HepG2 (cell line): ENCODE results near the gene C1QTNF12. TPM values are rescaled to one million over a fixed set of nuclear protein-coding genes. Genes with fewer than 3 reads are reported as not detected.

ENCODE experiments used
- ATAC-seq: fragments of 200-7000 bp; cut with Tn5 transposase; 3 replicates; pipeline ENCODE4 v1.9.1; 2020; ENCODE audit warnings: mild to moderate bottlenecking, moderate library complexity
- BruUV-seq: library from RNA; stranded (reverse); fragments of 400-500 nt; replicated peaks from 2 replicates; lab custom pipeline; 2021; lab: Mats Ljungman, UMichigan
- CTCF ChIA-PET: fragments of 300-600 bp; formaldehyde crosslinking; extraction: SDS; loops from one replicate; lab custom pipeline; 2021; ENCODE audit warnings: low total read pairs, inconsistent platforms, low intra/inter-chr PET ratio; lab: Yijun Ruan, JAX
- POLR2A ChIA-PET: fragments of 350-600 bp; sonication (Branson Sonifier 250); formaldehyde crosslinking; loops from one replicate; lab custom pipeline; 2020; ENCODE audit warnings: antibody characterized with exemption, inconsistent platforms; lab: Yijun Ruan, JAX
- DNase-seq: peaks from one replicate; pipeline ENCODE4 v3.0.0-alpha.2; 2015; ENCODE audit warnings: low spot score
- FAIRE-seq: peaks from 3 replicates; lab custom pipeline; 2011; peaks lifted over from hg19 to GRCh38; lab: Jason Lieb, UNC
- H2AFZ ChIP-seq: one replicate; pipeline ENCODE4 v1.6.1; 2011; ENCODE audit warnings: low read length, inconsistent platforms
- H3K27ac ChIP-seq: fragments of 300-600 bp; 3 replicates; pipeline ENCODE4 v1.8.0; 2011; ENCODE audit warnings: mixed run types, mild to moderate bottlenecking, mixed read lengths, low read length, inconsistent platforms; ENCODE audit not compliant: insufficient read depth; ENCODE audit errors: extremely low read length
- H3K27me3 ChIP-seq, 2 experiments: fragments of 200-600 bp in 1 of 2; 2 replicates in 1 of 2; 3 replicates in 1 of 2; pipeline versions ENCODE4 v1.6.0 to v1.8.0; 2011; ENCODE audit warnings: low read length in 2 of 2, mild to moderate bottlenecking in 2 of 2, moderate library complexity in 2 of 2, inconsistent platforms in 1 of 2; ENCODE audit not compliant: insufficient read depth in 2 of 2, control insufficient read depth in 1 of 2
- H3K36me3 ChIP-seq, 2 experiments: fragments of 200-600 bp in 1 of 2; replicated peaks in 1 of 2; 2 replicates in 1 of 2; 3 replicates in 1 of 2; pipeline versions ENCODE4 v1.5.1 to v1.8.0; 2011; ENCODE audit warnings: low read length in 2 of 2, inconsistent platforms in 1 of 2; ENCODE audit not compliant: insufficient read depth in 2 of 2, control insufficient read depth in 1 of 2
- H3K4me1 ChIP-seq: 2 replicates; pipeline ENCODE4 v1.5.1; 2012; ENCODE audit warnings: low read length, inconsistent platforms; ENCODE audit not compliant: insufficient read depth
- H3K4me2 ChIP-seq: 2 replicates; pipeline ENCODE4 v1.6.0; 2011; ENCODE audit warnings: low read depth, low read length, inconsistent platforms
- H3K4me3 ChIP-seq, 3 experiments: fragments of 200-600 bp in 1 of 3; sonication (generic), shearing (Covaris generic) in 1 of 3; replicated peaks in 1 of 3; 2 replicates each; pipeline ENCODE4 v1.5.1; 2011 to 2016; ENCODE audit warnings: low read length in 3 of 3, inconsistent platforms in 2 of 3, low read depth in 2 of 3, mild to moderate bottlenecking in 2 of 3, control low read depth in 1 of 3, mixed read lengths in 1 of 3; ENCODE audit not compliant: insufficient read depth in 1 of 3
- H3K79me2 ChIP-seq: one replicate; pipeline ENCODE4 v1.6.1; 2011; ENCODE audit warnings: low read length, inconsistent platforms; ENCODE audit not compliant: insufficient read depth
- H3K9ac ChIP-seq: 2 replicates; pipeline ENCODE4 v1.6.0; 2011; ENCODE audit warnings: mild to moderate bottlenecking, low read depth, low read length, inconsistent platforms; ENCODE audit not compliant: insufficient read depth
- H3K9me3 ChIP-seq: 2 replicates; pipeline ENCODE4 v1.5.1; 2012; ENCODE audit warnings: mild to moderate bottlenecking, low read length
- H4K20me1 ChIP-seq: 2 replicates; pipeline ENCODE4 v1.6.0; 2011; ENCODE audit warnings: inconsistent platforms, mild to moderate bottlenecking, low read length, moderate library complexity; ENCODE audit not compliant: insufficient read depth
- ATRX ChIP-seq: sonication (generic); formaldehyde crosslinking; IDR thresholded peaks from 2 replicates; pipeline ENCODE4 v1.4.0; 2020; ENCODE audit warnings: missing genetic modification reagents, borderline replicate concordance
- GLI4 ChIP-seq: sonication (generic); formaldehyde crosslinking; IDR thresholded peaks from 2 replicates; pipeline ENCODE4 v1.5.1; 2020; ENCODE audit warnings: missing genetic modification reagents, mild to moderate bottlenecking, moderate library complexity, borderline replicate concordance
- MXI1 ChIP-seq: IDR thresholded peaks from 3 replicates; pipeline ENCODE4 v1.6.1; 2012; ENCODE audit warnings: low read depth, low read length, inconsistent platforms, borderline replicate concordance
- SKIL ChIP-seq: sonication (generic); formaldehyde crosslinking; IDR thresholded peaks from 2 replicates; pipeline ENCODE4 v1.8.0; 2022; ENCODE audit warnings: missing genetic modification reagents, mild to moderate bottlenecking, moderate library complexity, borderline replicate concordance
- SNRNP70 ChIP-seq: fragments of 200-400 bp; formaldehyde crosslinking; IDR thresholded peaks from 2 replicates; pipeline ENCODE4 v1.6.1; 2017; ENCODE audit warnings: mild to moderate bottlenecking, low read depth, low read length, moderate library complexity
- SSRP1 ChIP-seq: IDR thresholded peaks from 2 replicates; pipeline ENCODE4 v1.6.1; 2016; ENCODE audit warnings: control low read depth
- ZHX2 ChIP-seq, 2 experiments: sonication (generic) in 1 of 2; formaldehyde crosslinking in 1 of 2; IDR thresholded peaks; 2 replicates each; pipeline versions ENCODE4 v1.6.1 to v1.9.0; 2014 to 2022; ENCODE audit warnings: antibody characterized with exemption in 1 of 2, borderline replicate concordance in 1 of 2, inconsistent platforms in 1 of 2, low read depth in 1 of 2, missing genetic modification reagents in 1 of 2
- ZNF251 ChIP-seq: sonication (generic); formaldehyde crosslinking; IDR thresholded peaks from 2 replicates; pipeline ENCODE4 v1.9.0; 2021; ENCODE audit warnings: mild to moderate bottlenecking, missing genetic modification reagents
- ZNF253 ChIP-seq: sonication (generic); formaldehyde crosslinking; IDR thresholded peaks from 2 replicates; pipeline ENCODE4 v1.8.0; 2022; ENCODE audit warnings: mild to moderate bottlenecking, missing genetic modification reagents, borderline replicate concordance
- ZNF510 ChIP-seq: sonication (generic); formaldehyde crosslinking; IDR thresholded peaks from 2 replicates; pipeline ENCODE4 v1.4.0; 2020; ENCODE audit warnings: low read depth, mild to moderate bottlenecking, missing genetic modification reagents
- ZNF816 ChIP-seq: sonication (generic); formaldehyde crosslinking; IDR thresholded peaks from 2 replicates; pipeline ENCODE4 v1.8.0; 2022; ENCODE audit warnings: missing genetic modification reagents, mild to moderate bottlenecking, borderline replicate concordance
- ZSCAN31 ChIP-seq: sonication (generic); formaldehyde crosslinking; IDR thresholded peaks from 2 replicates; pipeline ENCODE4 v1.5.0; 2020; ENCODE audit warnings: low read depth, mild to moderate bottlenecking, missing genetic modification reagents
- WGBS: methylation state at CpG from one replicate; pipeline ENCODE4 v1.1.6; 2017; ENCODE audit warnings: low lambda C conversion rate; 5-methylcytosine and 5-hydroxymethylcytosine counted together
- in situ Hi-C: cut with HindIII; loops from 2 replicates; pipeline ENCODE4 v1.10.0; 2017; ENCODE audit warnings: low pct_unique_long_range_greater_than_20kb; ENCODE audit not compliant: extremely low pct_ligation_motif_present
- intact Hi-C: fragments of 100-400 bp; cut with micrococcal nuclease; formaldehyde crosslinking; loops from one replicate; pipeline ENCODE4 v1.10.0; 2022; ENCODE audit not compliant: unreplicated experiment
- polyA plus RNA-seq, 8 experiments: library from polyadenylated mRNA; depleted of rRNA in 3 of 8; stranded (reverse) in 7 of 8; unstranded in 1 of 8; fragments of >200 nt; fragmentation: Illumina TruSeq in 4 of 8; extraction: Trizol in 4 of 8; gene quantifications; 2 replicates each; pipeline versions ENCODE4 v1.2.1 to v1.2.3, GENCODE V29; 2011 to 2016; ENCODE audit warnings: low read depth in 4 of 8, missing spikeins in 1 of 8, mixed read lengths in 1 of 8; ENCODE audit not compliant: insufficient read depth in 1 of 8
- total RNA-seq, 5 experiments: library from RNA; depleted of rRNA; stranded (reverse); fragments of >200 nt; fragmentation: Illumina TruSeq; extraction: Trizol; gene quantifications; 2 replicates each; pipeline ENCODE4 v1.2.3, GENCODE V29; 2016; ENCODE audit warnings: low read depth in 1 of 5

The C1QTNF12 gene
- total and polyA plus RNA-seq, 2 of the 13 experiments (the other 11 are each of a cell fraction or from before 2014, with no cell fraction given), result 0.18 to 0.64 TPM

GRCh38 chr1:1232796-1233566 lies 13.5 kb downstream of the C1QTNF12 start (continued):
- no peak for TF ChIP-seq SSRP1
- TF ChIP-seq SKIL (CRISPR knock-in tag), result no peak
- TF ChIP-seq, all 625 proteins: peak for 16

GRCh38 chr1:1232208-1232795 lies 14.2 kb downstream of the C1QTNF12 start, which contains the start of gene B3GALT6:
TSS of gene B3GALT6 (plus strand) at chr1:1232237. CDS start at chr1:1232279, 42 bp downstream.
- BruUV-seq, result no TSS peak
- POLR2A ChIA-PET, result interaction anchor here (1.1 to 2.7 kb wide), 3 partner anchors 64 to 108 kb away, joined by 3 to 25 read pairs (median 3); no protein-coding TSS in a partner anchor
- Histone ChIP-seq H3K4me3 (peak within 1 kb of the TSS; percentile 73 to 93 (median 91)), H3K4me2 (peak within 1 kb of the TSS; percentile 85), H3K27me3 (no peaks in the 10 kb centered on the region; a peak in 2 of 5 replicates), H3K79me2 (peaks cover 37% of the 10 kb centered on the region), H3K36me3 (peaks cover 9 to 16% of the 10 kb centered on the region in 2 experiments; a peak in 4 of 5 replicates), H3K9me3 (no peaks in the 10 kb centered on the region), H3K27ac (peak within 1 kb of the TSS; percentile 88), H4K20me1 (no peaks in the 10 kb centered on the region), H3K4me1 (peaks cover 65% of the 10 kb centered on the region), H3K9ac (peak within 1 kb of the TSS; percentile 98), H2AFZ (no peak within 1 kb of the TSS)
- DNase-seq (no peak), ATAC-seq (no peak), FAIRE-seq (no peak)
- CTCF ChIA-PET, result interaction anchor here (0.8 kb wide), 1 partner anchor 110 kb away, joined by 3 read pairs; no protein-coding TSS in a partner anchor
- 69% methylated on average over 16 of the region's 100 CpGs for WGBS
- intact Hi-C loops (loop anchor here (5.0 to 10.0 kb wide), 3 partner anchors 58 to 228 kb away; partner anchors contain the start of genes HES4 and TTLL10), in situ Hi-C loops (no loop called here)
- TF ChIP-seq ZNF816 (CRISPR knock-in tag) (no peak), GLI4 (CRISPR knock-in tag) (no peak), ZNF510 (CRISPR knock-in tag) (no peak), ZNF251 (CRISPR knock-in tag) (no peak), ZSCAN31 (CRISPR knock-in tag) (0 out of 2 replicates have a peak, but pooled peaks have one; percentile 4), SNRNP70 (no peak), ZNF253 (no peak), MXI1 (0 out of 3 replicates have a peak, but pooled peaks have one; percentile 2), ZHX2 (IDR thresholded peaks at IDR 0.05; ENCODE audit: low read depth) (peak; percentile 16; the same call in 1 of the 2 replicates), ZHX2 (CRISPR knock-in tag; IDR thresholded peaks at IDR 0.05; ENCODE audit: borderline replicate concordance) (no peak; the same call in 1 of the 2 replicates), ATRX (CRISPR knock-in tag) (no peak)
